Iris pigment epithelial cell (primary cell): ENCODE data around the gene PADI2.

Experiments
- DNase-seq: peaks from one replicate; pipeline ENCODE4 v3.0.0-alpha.2; 2011; ENCODE audit warnings: low read depth

The PADI2 gene

DNA sequence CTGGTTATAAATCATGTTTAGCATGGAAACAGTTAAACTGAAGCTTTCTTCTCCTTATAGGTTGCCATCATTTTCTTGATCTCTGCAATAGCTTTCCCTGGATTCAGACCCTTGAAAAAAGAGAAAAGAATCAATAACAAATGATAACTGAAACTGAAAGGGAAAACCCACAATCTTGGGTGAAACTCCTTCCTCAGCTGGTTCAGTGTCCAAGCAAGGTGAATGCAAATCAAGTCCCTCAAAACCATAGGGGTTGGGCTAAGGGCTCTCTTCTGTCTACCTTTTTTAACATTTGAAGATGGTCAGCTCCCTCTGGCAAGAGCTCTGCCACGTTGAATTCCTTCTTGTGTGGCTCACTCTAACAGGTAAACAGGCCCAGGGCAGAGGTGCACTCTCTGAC is 100.4 kb downstream of the PADI2 start:
- DNase-seq = no peak

- DNase-seq = no peak
These were observed 101.8 kb downstream of the PADI2 start for GRCh38 chr1:17017435-17017834.
